ENCODE results near the gene DDA1. TPM values are rescaled to one million over a fixed set of nuclear protein-coding genes. Genes with fewer than 3 reads are reported as not detected.

The DDA1 gene
- total and polyA plus RNA-seq, 2 of the 13 experiments (the other 11 are each of a cell fraction or from before 2014, with no cell fraction given), result 24.5 to 26.0 TPM

- TF ChIP-seq ZFP36L1 (CRISPR knock-in tag; IDR thresholded peaks at IDR 0.05), result no peak
- TF ChIP-seq PRDM10 (CRISPR knock-in tag; IDR thresholded peaks at IDR 0.05; ENCODE audit: low read depth), result no peak
- no peak for TF ChIP-seq ZBTB26 (CRISPR knock-in tag; IDR thresholded peaks at IDR 0.05; ENCODE audit: borderline replicate concordance)
- TF ChIP-seq ZNF558 (CRISPR knock-in tag; IDR thresholded peaks at IDR 0.05; ENCODE audit: borderline replicate concordance), result no peak
- TF ChIP-seq DMAP1 (CRISPR knock-in tag; IDR thresholded peaks at IDR 0.05), result no peak
- TF ChIP-seq ARID4A (CRISPR knock-in tag; IDR thresholded peaks at IDR 0.05; ENCODE audit: borderline replicate concordance), result peak; percentile 36; the same call in 1 of the 2 replicates
- no peak for TF ChIP-seq ZNF432 (CRISPR knock-in tag; IDR thresholded peaks at IDR 0.05; ENCODE audit: borderline replicate concordance)
- TF ChIP-seq EHMT2 (IDR thresholded peaks at IDR 0.05; ENCODE audit: borderline replicate concordance, low read depth, low read length), result no peak
- no peak for TF ChIP-seq ATF6 (CRISPR knock-in tag; conservative IDR thresholded peaks at IDR 0.05)
- no peak for TF ChIP-seq KLF6 (CRISPR knock-in tag; IDR thresholded peaks at IDR 0.05)
- no peak for TF ChIP-seq MAFF (IDR thresholded peaks at IDR 0.05; ENCODE audit: low read depth, low read length)
- no peak for TF ChIP-seq TFE3 (CRISPR knock-in tag; IDR thresholded peaks at IDR 0.05)
- TF ChIP-seq ZBTB20 (CRISPR knock-in tag; IDR thresholded peaks at IDR 0.05; ENCODE audit: borderline replicate concordance, low read depth), result no peak
- no peak for TF ChIP-seq STAT5B (CRISPR knock-in tag; IDR thresholded peaks at IDR 0.05)
- no peak for TF ChIP-seq ZNF441 (CRISPR knock-in tag; IDR thresholded peaks at IDR 0.05; ENCODE audit: borderline replicate concordance)
- TF ChIP-seq ZNF225 (CRISPR knock-in tag; IDR thresholded peaks at IDR 0.05), result no peak
- TF ChIP-seq BHLHE40 (IDR thresholded peaks at IDR 0.05; ENCODE audit: low read length), result no peak
Measured at GRCh38 chr19:17346109-17346671, 36.8 kb downstream of the DDA1 start (continued).
